Spleen (tissue), 7 donors: ENCODE data around the gene SAA4.

ENCODE experiments used
- POLR2A ChIP-seq, 3 donors: fragments of 450-650 bp; IDR thresholded peaks; one replicate each; pipeline ENCODE4 v1.5.1; 2017; ENCODE audit warnings: antibody characterized with exemption in 3 of 3, mild to moderate bottlenecking in 1 of 3
- POLR2AphosphoS5 ChIP-seq, 3 donors: sonication (generic); formaldehyde crosslinking; IDR thresholded peaks; one replicate each; pipeline ENCODE4 v1.5.1; 2017; ENCODE audit warnings: antibody characterized with exemption in 3 of 3
- TF ChIP-seq, protein P1 (sequence below), 11 experiments: fragments of 200-600 bp in 7 of 11; fragments of 450-650 bp in 4 of 11; sonication (generic) in 4 of 11; IDR thresholded peaks in 8 of 11; conservative IDR thresholded peaks in 3 of 11; 1 replicate in 7 of 11; 2 replicates in 4 of 11; pipeline versions ENCODE4 v1.4.0 to v1.8.0; 2016 to 2021; ENCODE audit warnings: antibody characterized with exemption in 11 of 11, inconsistent platforms in 4 of 11, mild to moderate bottlenecking in 1 of 11
- donor health status: DM: no; HTN: no; CAD: no; lungs with moderate emphysema.
- donor health status: DM: no; HTN: no; CAD: no.
- donor health status: DM: no; HTN: no; CAD: no.

DNA sequence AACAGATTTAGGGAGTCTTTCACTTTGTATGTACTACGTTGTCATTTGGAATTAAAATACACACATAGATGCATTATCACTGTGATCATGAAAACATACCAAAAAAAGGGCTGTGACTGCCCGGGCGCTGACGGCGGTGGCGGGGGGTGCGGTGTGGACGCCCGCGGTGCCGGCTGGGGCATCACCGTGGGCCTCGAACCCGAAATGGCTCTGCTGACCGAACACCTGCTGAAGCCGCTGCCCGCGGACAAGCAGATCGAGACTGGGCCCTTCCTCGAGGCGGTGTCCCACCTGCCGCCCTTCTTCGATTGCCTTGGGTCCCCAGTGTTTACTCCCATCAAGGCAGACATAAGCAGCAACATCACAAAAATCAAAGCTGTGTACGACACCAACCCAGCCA, 47.8 kb downstream of the SAA4 start:
- TF ChIP-seq, protein P1, sequence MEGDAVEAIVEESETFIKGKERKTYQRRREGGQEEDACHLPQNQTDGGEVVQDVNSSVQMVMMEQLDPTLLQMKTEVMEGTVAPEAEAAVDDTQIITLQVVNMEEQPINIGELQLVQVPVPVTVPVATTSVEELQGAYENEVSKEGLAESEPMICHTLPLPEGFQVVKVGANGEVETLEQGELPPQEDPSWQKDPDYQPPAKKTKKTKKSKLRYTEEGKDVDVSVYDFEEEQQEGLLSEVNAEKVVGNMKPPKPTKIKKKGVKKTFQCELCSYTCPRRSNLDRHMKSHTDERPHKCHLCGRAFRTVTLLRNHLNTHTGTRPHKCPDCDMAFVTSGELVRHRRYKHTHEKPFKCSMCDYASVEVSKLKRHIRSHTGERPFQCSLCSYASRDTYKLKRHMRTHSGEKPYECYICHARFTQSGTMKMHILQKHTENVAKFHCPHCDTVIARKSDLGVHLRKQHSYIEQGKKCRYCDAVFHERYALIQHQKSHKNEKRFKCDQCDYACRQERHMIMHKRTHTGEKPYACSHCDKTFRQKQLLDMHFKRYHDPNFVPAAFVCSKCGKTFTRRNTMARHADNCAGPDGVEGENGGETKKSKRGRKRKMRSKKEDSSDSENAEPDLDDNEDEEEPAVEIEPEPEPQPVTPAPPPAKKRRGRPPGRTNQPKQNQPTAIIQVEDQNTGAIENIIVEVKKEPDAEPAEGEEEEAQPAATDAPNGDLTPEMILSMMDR (IDR thresholded peaks at IDR 0.05 in 8 of 11, conservative IDR thresholded peaks at IDR 0.05 in 3 of 11): no peak
- TF ChIP-seq POLR2AphosphoS5 (IDR thresholded peaks at IDR 0.05): no peak
- no peak for TF ChIP-seq POLR2A (IDR thresholded peaks at IDR 0.05)
